HEK293 (cell line): ENCODE results near the gene MATR3.

Experiments
- CTCF ChIA-PET: fragments of 350-600 bp; formaldehyde crosslinking; extraction: SDS; loops from one replicate; lab custom pipeline; 2021; ENCODE audit warnings: antibody characterized with exemption; lab: Yijun Ruan, JAX
- POLR2A ChIA-PET: fragments of 300-600 bp; formaldehyde crosslinking; extraction: SDS; loops from one replicate; lab custom pipeline; 2020; ENCODE audit warnings: antibody characterized with exemption, inconsistent platforms; lab: Yijun Ruan, JAX
- H3K27ac ChIP-seq: fragments of 200-500 bp; sonication (Bioruptor generic); 2 replicates; pipeline ENCODE4 v1.5.1; 2014; ENCODE audit warnings: low read depth, low read length, control low read depth, inconsistent platforms; ENCODE audit errors: extremely low read depth
- H3K36me3 ChIP-seq, 2 experiments: fragments of 200-500 bp in 1 of 2; sonication (Bioruptor generic) in 1 of 2; 1 replicate in 1 of 2; 2 replicates in 1 of 2; pipeline ENCODE4 v1.5.1; 2014 to 2017; ENCODE audit warnings: inconsistent platforms in 2 of 2, low read length in 2 of 2; ENCODE audit not compliant: control insufficient read depth in 2 of 2, insufficient read depth in 1 of 2
- H3K4me1 ChIP-seq: fragments of 200-500 bp; sonication (Bioruptor generic); 2 replicates; pipeline ENCODE4 v1.5.1; 2014; ENCODE audit warnings: mild to moderate bottlenecking, low read length, inconsistent platforms; ENCODE audit not compliant: control insufficient read depth, insufficient read depth
- H3K4me3 ChIP-seq: 2 replicates; pipeline ENCODE4 v1.5.1; 2011; ENCODE audit warnings: low read depth, mild to moderate bottlenecking, control low read depth, low read length, moderate library complexity
- H3K9me3 ChIP-seq: fragments of 200-500 bp; sonication (Bioruptor generic); 2 replicates; pipeline ENCODE4 v1.5.1; 2014; ENCODE audit warnings: low read depth, low read length, inconsistent platforms; ENCODE audit not compliant: control insufficient read depth, insufficient read depth
- GLI2 ChIP-seq: fragments of 450-650 bp; formaldehyde crosslinking; IDR thresholded peaks from 2 replicates; pipeline ENCODE4; 2017; ENCODE audit warnings: missing biosample characterization, missing genetic modification characterization, low read depth, borderline replicate concordance
- GLI4 ChIP-seq: fragments of 450-650 bp; formaldehyde crosslinking; IDR thresholded peaks from 2 replicates; pipeline ENCODE4 v1.5.1; 2016; ENCODE audit warnings: missing biosample characterization, missing genetic modification characterization
- PRDM10 ChIP-seq: fragments of 450-650 bp; formaldehyde crosslinking; IDR thresholded peaks from 2 replicates; pipeline ENCODE4 v1.5.1; 2016; ENCODE audit warnings: missing biosample characterization, missing genetic modification characterization
- PRDM6 ChIP-seq: fragments of 450-650 bp; formaldehyde crosslinking; IDR thresholded peaks from 2 replicates; pipeline ENCODE4 v1.5.1; 2017; ENCODE audit warnings: missing biosample characterization, missing genetic modification characterization
- SETDB1 ChIP-seq: IDR thresholded peaks from one replicate; pipeline ENCODE4 v1.6.1; 2017; ENCODE audit warnings: mild to moderate bottlenecking, low read length, moderate library complexity, mixed read lengths; ENCODE audit not compliant: insufficient read length
- ZFP69B ChIP-seq: fragments of 450-650 bp; formaldehyde crosslinking; IDR thresholded peaks from 2 replicates; pipeline ENCODE4 v1.5.1; 2016; ENCODE audit warnings: missing biosample characterization, missing genetic modification characterization
- ZNF112 ChIP-seq: fragments of 450-650 bp; formaldehyde crosslinking; IDR thresholded peaks from 2 replicates; pipeline ENCODE4 v1.5.0; 2017; ENCODE audit warnings: missing biosample characterization, missing genetic modification characterization
- ZNF175 ChIP-seq: fragments of 450-650 bp; formaldehyde crosslinking; IDR thresholded peaks from 2 replicates; pipeline ENCODE4 v1.5.1; 2016; ENCODE audit warnings: missing biosample characterization, missing genetic modification characterization
- ZNF24 ChIP-seq: fragments of 450-650 bp; formaldehyde crosslinking; IDR thresholded peaks from 2 replicates; pipeline ENCODE4 v1.5.1; 2016; ENCODE audit warnings: missing biosample characterization, missing genetic modification characterization
- ZNF324 ChIP-seq: fragments of 450-650 bp; formaldehyde crosslinking; IDR thresholded peaks from 2 replicates; pipeline ENCODE4 v1.5.1; 2016; ENCODE audit warnings: missing biosample characterization, missing genetic modification characterization
- ZNF366 ChIP-seq: fragments of 450-650 bp; formaldehyde crosslinking; conservative IDR thresholded peaks from 2 replicates; pipeline ENCODE4 v1.5.1; 2016; ENCODE audit warnings: missing biosample characterization, missing genetic modification characterization
- ZNF391 ChIP-seq: fragments of 450-650 bp; formaldehyde crosslinking; IDR thresholded peaks from 2 replicates; pipeline ENCODE4 v1.5.1; 2016; ENCODE audit warnings: low read depth, missing biosample characterization, missing genetic modification characterization, borderline replicate concordance
- ZNF433 ChIP-seq: fragments of 450-650 bp; formaldehyde crosslinking; IDR thresholded peaks from 2 replicates; pipeline ENCODE4 v1.5.1; 2016; ENCODE audit warnings: missing biosample characterization, missing genetic modification characterization, low read depth
- ZNF48 ChIP-seq: fragments of 450-650 bp; formaldehyde crosslinking; IDR thresholded peaks from 2 replicates; pipeline ENCODE4 v1.5.1; 2016; ENCODE audit warnings: missing biosample characterization, missing genetic modification characterization
- ZNF558 ChIP-seq: fragments of 450-650 bp; formaldehyde crosslinking; IDR thresholded peaks from 2 replicates; pipeline ENCODE4 v1.5.1; 2016; ENCODE audit warnings: missing biosample characterization, missing genetic modification characterization
- ZNF580 ChIP-seq: fragments of 450-650 bp; formaldehyde crosslinking; IDR thresholded peaks from 2 replicates; pipeline ENCODE4 v1.5.1; 2016; ENCODE audit warnings: missing biosample characterization, missing genetic modification characterization
- ZNF600 ChIP-seq: fragments of 450-650 bp; formaldehyde crosslinking; IDR thresholded peaks from 2 replicates; pipeline ENCODE4 v1.5.1; 2016; ENCODE audit warnings: missing biosample characterization, missing genetic modification characterization
- ZNF624 ChIP-seq: fragments of 450-650 bp; formaldehyde crosslinking; IDR thresholded peaks from 2 replicates; pipeline ENCODE4 v1.5.1; 2017; ENCODE audit warnings: missing biosample characterization, missing genetic modification characterization
- ZNF629 ChIP-seq: fragments of 450-650 bp; formaldehyde crosslinking; IDR thresholded peaks from 2 replicates; pipeline ENCODE4 v1.5.1; 2017; ENCODE audit warnings: missing biosample characterization, missing genetic modification characterization
- ZNF645 ChIP-seq: fragments of 450-650 bp; formaldehyde crosslinking; IDR thresholded peaks from 2 replicates; pipeline ENCODE4; 2016; ENCODE audit warnings: missing biosample characterization, missing genetic modification characterization
- ZNF670 ChIP-seq: fragments of 450-650 bp; formaldehyde crosslinking; IDR thresholded peaks from 2 replicates; pipeline ENCODE4 v1.5.1; 2016; ENCODE audit warnings: missing biosample characterization, missing genetic modification characterization, low read depth
- ZSCAN5A ChIP-seq: fragments of 450-650 bp; formaldehyde crosslinking; IDR thresholded peaks from 2 replicates; pipeline ENCODE4 v1.5.1; 2016; ENCODE audit warnings: missing biosample characterization, missing genetic modification characterization

Gene MATR3

GRCh38 chr5:139312075-139312474 is 18.5 kb downstream of the MATR3 start (continued):
- peak; percentile 96 for TF ChIP-seq ZNF600
- no peak for TF ChIP-seq ZNF112 (tag by site-specific recombination)
- no peak for TF ChIP-seq GLI4 (tag by site-specific recombination)

- CTCF ChIA-PET: interaction anchor here (0.6 kb wide), 1 partner anchor 763 kb away, joined by 3 read pairs; no protein-coding TSS in a partner anchor
- POLR2A ChIA-PET: no interaction called here
- H3K36me3 ChIP-seq: peaks cover 47 to 55% of the 10 kb centered on the region in 2 experiments
- H3K4me3 ChIP-seq: no peak overlapping the region
- no peak for TF ChIP-seq ZNF645 (tag by site-specific recombination)
- no peak for TF ChIP-seq GLI2 (tag by site-specific recombination)
- TF ChIP-seq ZFP69B (tag by site-specific recombination): no peak
- TF ChIP-seq SETDB1: no peak
- no peak for TF ChIP-seq ZNF433
- no peak for TF ChIP-seq ZNF175
- TF ChIP-seq ZNF48 (tag by site-specific recombination): no peak
- no peak for TF ChIP-seq ZSCAN5A (tag by site-specific recombination)
- no peak for TF ChIP-seq ZNF624 (tag by site-specific recombination)
- H3K27ac ChIP-seq: no peak overlapping the region
- H3K9me3 ChIP-seq: no peaks in the 10 kb centered on the region
- peaks cover 36% of the 10 kb centered on the region for H3K4me1 ChIP-seq
Measured at GRCh38 chr5:139314276-139314675, 20.7 kb downstream of the MATR3 start.

- Histone ChIP-seq H3K27ac (no peak overlapping the region), H3K36me3 (peaks cover 54 to 64% of the 10 kb centered on the region in 2 experiments), H3K4me3 (no peak overlapping the region), H3K4me1 (peaks cover 32% of the 10 kb centered on the region), H3K9me3 (no peaks in the 10 kb centered on the region)
- ChIA-PET CTCF (interaction anchor here (0.6 to 1.4 kb wide), 2 partner anchors 11 to 764 kb away, joined by 3 to 4 read pairs; no protein-coding TSS in a partner anchor), POLR2A (no interaction called here)
- TF ChIP-seq ZNF558 (tag by site-specific recombination) (no peak), ZNF324 (tag by site-specific recombination) (no peak)
Measured at GRCh38 chr5:139315056-139315615, 21.6 kb downstream of the MATR3 start.

GRCh38 chr5:139335811-139336210 is 42.3 kb downstream of the MATR3 start:
- Histone ChIP-seq H3K4me3 (no peak overlapping the region), H3K9me3 (no peaks in the 10 kb centered on the region), H3K27ac (no peak overlapping the region), H3K4me1 (no peaks in the 10 kb centered on the region), H3K36me3 (peaks cover 26 to 29% of the 10 kb centered on the region in 2 experiments)
- ChIA-PET CTCF (no interaction called here), POLR2A (interaction anchor here (2.4 kb wide), 1 partner anchor 42 kb away, joined by 8 read pairs; the partner anchor contains the start of gene MATR3)
- peak; percentile 52; the same call in 1 of the 2 replicates for TF ChIP-seq ZNF391 (tag by site-specific recombination)
- TF ChIP-seq ZNF629 (tag by site-specific recombination): 0 out of 2 replicates have a peak, but pooled peaks have one; percentile 26
- TF ChIP-seq ZNF670 (tag by site-specific recombination): no peak
- no peak for TF ChIP-seq ZNF366 (tag by site-specific recombination)
- TF ChIP-seq PRDM6: no peak
- TF ChIP-seq ZNF24 (tag by site-specific recombination): 0 out of 2 replicates have a peak, but pooled peaks have one; percentile 16
- peak; percentile 49; the same call in 1 of the 2 replicates for TF ChIP-seq ZNF580 (tag by site-specific recombination)
- no peak for TF ChIP-seq PRDM10
